T-cell (primary cell): ENCODE measurements around the gene ADGRB2. TPM values are rescaled to one million over a fixed set of nuclear protein-coding genes. Genes with fewer than 3 reads are reported as not detected.

Experiments
- ATAC-seq, 4 experiments: fragments of 200-7000 bp in 3 of 4; fragments of 150-1000 bp in 1 of 4; cut with Tn5 transposase; replicated peaks in 1 of 4; 1 replicate in 3 of 4; 2 replicates in 1 of 4; pipeline ENCODE4 v1.10.0; 2021; ENCODE audit warnings: moderate library complexity in 3 of 4, mild to moderate bottlenecking in 2 of 4, moderate number of reproducible peaks in 1 of 4
- CTCF ChIA-PET, 2 donors: fragments of 300-600 bp; sonication (Branson Sonifier 250); formaldehyde crosslinking; loops; one replicate each; lab custom pipeline; 2022; ENCODE audit warnings: antibody characterized with exemption in 2 of 2; lab: Charles Lee
- POLR2A ChIA-PET, 2 donors: fragments of 300-600 bp; sonication (Branson Sonifier 250); formaldehyde crosslinking; loops; one replicate each; lab custom pipeline; 2022; ENCODE audit warnings: antibody characterized with exemption in 2 of 2; lab: Charles Lee
- DNase-seq, 35 experiments: peaks; one replicate each; pipeline versions ENCODE4 v3.0.0 to v3.0.0-alpha.2; 2013 to 2023
- H3K27ac ChIP-seq: one replicate; pipeline ENCODE4 v1.5.1; 2013; ENCODE audit warnings: low read length
- H3K27me3 ChIP-seq, 2 experiments: replicated peaks in 1 of 2; 1 replicate in 1 of 2; 2 replicates in 1 of 2; pipeline versions ENCODE4 v1.6.1 to v1.7.0; 2013; ENCODE audit warnings: low read length in 1 of 2, mixed read lengths in 1 of 2; ENCODE audit not compliant: control insufficient read depth in 2 of 2, insufficient read depth in 2 of 2; ENCODE audit errors: extremely low read depth in 1 of 2
- H3K36me3 ChIP-seq, 2 donors: 1 replicate in 1 of 2; 2 replicates in 1 of 2; pipeline versions ENCODE4 v1.6.1 to v1.7.0; 2013; ENCODE audit warnings: low read length in 1 of 2; ENCODE audit not compliant: control insufficient read depth in 2 of 2, insufficient read depth in 1 of 2; ENCODE audit errors: extremely low read depth in 1 of 2
- H3K4me1 ChIP-seq, 2 experiments: 1 replicate in 1 of 2; 2 replicates in 1 of 2; pipeline versions ENCODE4 v1.6.1 to v1.7.0; 2013; ENCODE audit warnings: low read length in 2 of 2, mixed read lengths in 1 of 2; ENCODE audit not compliant: insufficient read depth in 2 of 2, control insufficient read depth in 1 of 2; ENCODE audit errors: extremely low read depth in 1 of 2
- H3K4me3 ChIP-seq, 2 donors: 1 replicate in 1 of 2; 2 replicates in 1 of 2; pipeline versions ENCODE4 v1.5.1 to v1.7.0; 2013; ENCODE audit warnings: mild to moderate bottlenecking in 2 of 2, low read length in 1 of 2, moderate library complexity in 1 of 2; ENCODE audit not compliant: control insufficient read depth in 1 of 2; ENCODE audit errors: extremely low read depth in 1 of 2
- H3K9me3 ChIP-seq: 2 replicates; pipeline ENCODE4 v1.7.0; 2013
- H3K27ac Mint-ChIP-seq, 2 donors: one replicate each; pipeline ENCODE4 v1.8.0; 2020 to 2021; ENCODE audit warnings: mild to moderate bottlenecking in 2 of 2, mixed read lengths in 2 of 2
- H3K27me3 Mint-ChIP-seq, 2 donors: one replicate each; pipeline ENCODE4 v1.8.0; 2021 to 2022; ENCODE audit warnings: mixed read lengths in 2 of 2
- H3K36me3 Mint-ChIP-seq: one replicate; pipeline ENCODE4 v1.8.0; 2021; ENCODE audit warnings: mixed read lengths
- H3K4me1 Mint-ChIP-seq, 3 donors: one replicate each; pipeline ENCODE4 v1.8.0; 2020 to 2022; ENCODE audit warnings: mixed read lengths in 3 of 3, mild to moderate bottlenecking in 1 of 3
- H3K4me3 Mint-ChIP-seq, 3 donors: one replicate each; pipeline ENCODE4 v1.8.0; 2020 to 2022; ENCODE audit warnings: mild to moderate bottlenecking in 3 of 3, mixed read lengths in 3 of 3, moderate library complexity in 3 of 3
- H3K9me3 Mint-ChIP-seq, 3 donors: one replicate each; pipeline ENCODE4 v1.8.0; 2020 to 2022; ENCODE audit warnings: mixed read lengths in 3 of 3
- WGBS: methylation state at CpG from one replicate; pipeline ENCODE4 v1.1.5; 2013; ENCODE audit warnings: missing lambda C conversion rate; ENCODE audit not compliant: insufficient coverage; 5-methylcytosine and 5-hydroxymethylcytosine counted together
- total RNA-seq, 35 experiments: library from RNA in 6 of 35; stranded (reverse) in 6 of 35; fragments of 120-200 nt in 1 of 35; gene quantifications; one replicate each; pipeline versions ENCODE4 v1.2.1 to v1.2.4 and lab custom pipeline; 2013 to 2026

ADGRB2 gene
- total RNA-seq, 5 donors from 2014 or later (not counting 1 experiment from before 2014, with no cell fraction given) = 0.65 to 3.4 (median 0.98) TPM

GRCh38 chr1:31755197-31755611 lies 8.9 kb downstream of the ADGRB2 start:
- DNase-seq (no peak), ATAC-seq (no peak)
- Mint-ChIP-seq H3K4me3 (no peak overlapping the region), H3K27me3 (no peaks in the 10 kb centered on the region), H3K36me3 (no peaks in the 10 kb centered on the region), H3K4me1 (peaks cover 23 to 30% (median 28%) of the 10 kb centered on the region in 3 donors), H3K9me3 (no peaks in the 10 kb centered on the region), H3K27ac (no peak overlapping the region)
- H3K36me3 ChIP-seq = no peaks in the 10 kb centered on the region
- no peaks in the 10 kb centered on the region for H3K9me3 ChIP-seq
- CTCF ChIA-PET = no interaction called here
- H3K27me3 ChIP-seq = peaks cover 0 to 20% of the 10 kb centered on the region in 2 experiments
- no peak overlapping the region for H3K27ac ChIP-seq
- 80% methylated on average over 8 of the region's 9 CpGs for WGBS
- peaks cover 3 to 29% of the 10 kb centered on the region in 2 experiments for H3K4me1 ChIP-seq
- POLR2A ChIA-PET = no interaction called here
- H3K4me3 ChIP-seq = no peak overlapping the region

- Histone ChIP-seq H3K9me3 (no peaks in the 10 kb centered on the region), H3K4me3 (no peak overlapping the region), H3K27ac (no peak overlapping the region), H3K36me3 (no peaks in the 10 kb centered on the region), H3K4me1 (peaks cover 3 to 32% of the 10 kb centered on the region in 2 experiments), H3K27me3 (peaks cover 0 to 15% of the 10 kb centered on the region in 2 experiments)
- DNase-seq (no peak), ATAC-seq (no peak)
- H3K36me3 Mint-ChIP-seq = no peaks in the 10 kb centered on the region
- H3K27ac Mint-ChIP-seq = no peak overlapping the region
- ChIA-PET POLR2A (no interaction called here), CTCF (no interaction called here)
- no peak overlapping the region for H3K4me3 Mint-ChIP-seq
- H3K4me1 Mint-ChIP-seq = peaks cover 19 to 32% (median 28%) of the 10 kb centered on the region in 3 donors
- H3K9me3 Mint-ChIP-seq = no peaks in the 10 kb centered on the region
- peaks cover 0 to 1% of the 10 kb centered on the region in 2 donors for H3K27me3 Mint-ChIP-seq
- WGBS = 99% methylated on average over 11 of the region's 15 CpGs
These were observed 9.7 kb downstream of the ADGRB2 start for GRCh38 chr1:31754397-31754796.

- ChIA-PET POLR2A (no interaction called here), CTCF (no interaction called here)
- Mint-ChIP-seq H3K27me3 (peaks cover 0 to 4% of the 10 kb centered on the region in 2 donors), H3K4me1 (peaks cover 19 to 36% (median 28%) of the 10 kb centered on the region in 3 donors), H3K4me3 (no peak overlapping the region), H3K9me3 (no peaks in the 10 kb centered on the region), H3K27ac (no peak overlapping the region), H3K36me3 (no peaks in the 10 kb centered on the region)
- Histone ChIP-seq H3K36me3 (no peaks in the 10 kb centered on the region), H3K4me3 (no peak overlapping the region), H3K27me3 (peaks cover 0 to 21% of the 10 kb centered on the region in 2 experiments), H3K9me3 (no peaks in the 10 kb centered on the region), H3K27ac (no peak overlapping the region), H3K4me1 (peaks cover 3 to 35% of the 10 kb centered on the region in 2 experiments)
- WGBS = 87% methylated on average over 8 of the region's 9 CpGs
- ATAC-seq = no peak
- DNase-seq = no peak
These were observed 10.3 kb downstream of the ADGRB2 start for GRCh38 chr1:31753707-31754349.

GRCh38 chr1:31752952-31753475 lies 11.1 kb downstream of the ADGRB2 start:
- Mint-ChIP-seq H3K4me1 (peaks cover 19 to 36% (median 28%) of the 10 kb centered on the region in 3 donors), H3K36me3 (no peaks in the 10 kb centered on the region), H3K9me3 (no peaks in the 10 kb centered on the region), H3K27ac (no peak overlapping the region), H3K27me3 (peaks cover 0 to 4% of the 10 kb centered on the region in 2 donors), H3K4me3 (no peak overlapping the region)
- ATAC-seq = no peak
- H3K9me3 ChIP-seq = no peaks in the 10 kb centered on the region
- peaks cover 3 to 40% of the 10 kb centered on the region in 2 experiments for H3K4me1 ChIP-seq
- no peak overlapping the region for H3K4me3 ChIP-seq
- no peak overlapping the region for H3K27ac ChIP-seq
- ChIA-PET POLR2A (no interaction called here), CTCF (no interaction called here)
- WGBS = 92% methylated on average over 11 of the region's 12 CpGs
- DNase-seq = no peak
- H3K27me3 ChIP-seq = peaks cover 0 to 26% of the 10 kb centered on the region in 2 experiments
- H3K36me3 ChIP-seq = no peaks in the 10 kb centered on the region

GRCh38 chr1:31752258-31752657 lies 11.9 kb downstream of the ADGRB2 start:
- peaks cover 3 to 43% of the 10 kb centered on the region in 2 experiments for H3K4me1 ChIP-seq
- H3K9me3 ChIP-seq = no peaks in the 10 kb centered on the region
- DNase-seq = no peak
- no peak overlapping the region for H3K27ac Mint-ChIP-seq
- H3K27me3 Mint-ChIP-seq = peaks cover 0 to 4% of the 10 kb centered on the region in 2 donors
- ATAC-seq = no peak
- peaks cover 19 to 38% (median 31%) of the 10 kb centered on the region in 3 donors for H3K4me1 Mint-ChIP-seq
- 54% methylated on average over 4 of the region's 7 CpGs for WGBS
- H3K27me3 ChIP-seq = peaks cover 0 to 30% of the 10 kb centered on the region in 2 experiments
- peak overlapping the region in 1 of 3 donors; percentile 5 for H3K4me3 Mint-ChIP-seq
- H3K36me3 Mint-ChIP-seq = no peaks in the 10 kb centered on the region
- no peaks in the 10 kb centered on the region for H3K36me3 ChIP-seq
- H3K27ac ChIP-seq = no peak overlapping the region
- H3K4me3 ChIP-seq = no peak overlapping the region
- H3K9me3 Mint-ChIP-seq = no peaks in the 10 kb centered on the region
- CTCF ChIA-PET = no interaction called here
- POLR2A ChIA-PET = interaction anchor here in 1 of 2 donors (0.5 kb wide), 1 partner anchor 115 kb away, joined by 3 read pairs; no protein-coding TSS in a partner anchor

GRCh38 chr1:31751822-31752241 lies 12.3 kb downstream of the ADGRB2 start:
- ATAC-seq (no peak), DNase-seq (no peak)
- ChIA-PET CTCF (no interaction called here), POLR2A (interaction anchor here in 1 of 2 donors (0.5 kb wide), 1 partner anchor 115 kb away, joined by 3 read pairs; no protein-coding TSS in a partner anchor)
- Mint-ChIP-seq H3K9me3 (no peaks in the 10 kb centered on the region), H3K4me3 (peak overlapping the region in 1 of 3 donors; percentile 5), H3K36me3 (no peaks in the 10 kb centered on the region), H3K27ac (no peak overlapping the region), H3K4me1 (peaks cover 20 to 42% (median 35%) of the 10 kb centered on the region in 3 donors), H3K27me3 (peaks cover under 1 to 4% of the 10 kb centered on the region in 2 donors)
- H3K27me3 ChIP-seq = peaks cover 0 to 30% of the 10 kb centered on the region in 2 experiments
- H3K36me3 ChIP-seq = no peaks in the 10 kb centered on the region
- H3K27ac ChIP-seq = no peak overlapping the region
- no peak overlapping the region for H3K4me3 ChIP-seq
- peaks cover 3 to 48% of the 10 kb centered on the region in 2 experiments for H3K4me1 ChIP-seq
- 93% methylated on average over 2 of the region's 5 CpGs for WGBS
- no peaks in the 10 kb centered on the region for H3K9me3 ChIP-seq
